Left kidney (tissue), 2 donors: ENCODE measurements around the gene MRPL9. TPM values are rescaled to one million over a fixed set of nuclear protein-coding genes. Genes with fewer than 3 reads are reported as not detected.

Source experiments
- DNase-seq: peaks from one replicate; pipeline ENCODE4 v3.0.0-alpha.2; 2013
- polyA plus RNA-seq: library from polyadenylated mRNA; unstranded; fragments of 120-200 nt; gene quantifications from one replicate; pipeline ENCODE4 v1.2.1, GENCODE V29; 2013; ENCODE audit not compliant: insufficient read length

Gene MRPL9
- polyA plus RNA-seq, 1 donor, result 124 TPM

- no peak for DNase-seq
Measured at GRCh38 chr1:151714820-151715725, 48.2 kb downstream of the MRPL9 start.

DNA sequence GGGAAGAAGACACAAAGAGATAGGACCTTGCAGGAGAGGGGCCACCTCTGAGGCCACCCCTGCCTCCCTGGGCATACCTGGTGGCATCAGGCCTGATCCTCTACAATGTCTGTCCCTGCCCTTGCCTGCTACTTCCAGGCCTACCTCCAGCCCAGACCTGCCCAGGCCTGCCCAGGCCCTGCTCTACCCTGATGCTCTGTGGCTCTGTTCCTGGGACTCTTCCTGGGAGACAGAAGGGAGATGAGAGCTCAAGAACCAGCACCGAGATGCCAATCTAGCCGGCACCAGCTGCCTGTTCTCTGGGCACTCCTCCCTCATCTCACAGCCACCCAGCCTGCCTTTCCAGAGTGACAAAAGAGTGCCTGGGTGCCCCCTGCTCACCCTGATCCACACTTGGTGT is 49.4 kb downstream of the MRPL9 start:
- no peak for DNase-seq

- DNase-seq, result no peak
Measured at GRCh38 chr1:151713044-151713443, 50.3 kb downstream of the MRPL9 start.

- no peak for DNase-seq
Measured at GRCh38 chr1:151711951-151712350, 51.3 kb downstream of the MRPL9 start.

- no peak for DNase-seq
Measured at GRCh38 chr1:151711044-151711800, 52.1 kb downstream of the MRPL9 start.

DNA sequence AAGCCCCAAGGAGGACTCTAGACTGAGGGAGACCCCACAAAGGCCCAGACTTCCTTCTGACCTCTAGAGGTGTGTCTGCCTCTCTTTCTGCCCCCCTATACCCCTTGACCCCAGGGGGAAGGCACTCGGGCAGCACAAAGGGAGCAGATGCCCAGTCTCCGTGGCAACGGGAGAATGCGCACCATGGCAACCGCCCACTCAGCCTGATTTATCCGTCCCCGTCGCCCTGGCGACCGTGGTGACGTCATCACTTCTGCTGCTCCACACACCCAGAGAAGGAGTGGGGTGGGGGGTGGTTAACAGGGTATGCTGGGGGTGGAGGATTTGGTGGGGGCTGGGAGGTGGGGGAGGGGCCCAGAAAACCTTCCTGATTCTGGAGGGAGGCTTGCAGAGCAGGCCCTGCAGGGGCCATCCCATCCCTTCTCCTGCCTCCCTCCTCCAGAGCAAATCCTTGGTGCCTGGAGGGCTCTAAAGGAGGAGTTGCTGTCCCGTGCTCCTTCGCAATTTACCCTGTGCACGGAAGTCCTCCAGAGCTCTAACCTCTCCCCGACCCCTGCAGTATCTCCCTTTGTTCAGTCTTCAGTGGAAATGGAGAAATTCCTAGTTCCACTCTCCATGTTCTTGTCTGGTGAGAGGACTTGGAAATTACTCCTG is 53.0 kb downstream of the MRPL9 start:
- DNase-seq, result no peak

Other genes starting within 250 kb of the MRPL9 start
- gene TUFT1, start 223.2 kb downstream of the MRPL9 start, polyA plus RNA-seq, result 10.5 TPM
- gene SNX27, start 151.4 kb downstream of the MRPL9 start, polyA plus RNA-seq, result 29.5 TPM
- 0.33 TPM for gene CELF3, start 46.7 kb downstream of the MRPL9 start, polyA plus RNA-seq
- gene RIIAD1, start 42.0 kb downstream of the MRPL9 start, polyA plus RNA-seq, result 0.43 TPM
- gene TDRKH, start 27.0 kb upstream of the MRPL9 start, polyA plus RNA-seq, result 8.8 TPM
- gene LINGO4, start 41.9 kb upstream of the MRPL9 start, polyA plus RNA-seq, result not detected
- gene RORC, start 68.3 kb upstream of the MRPL9 start, polyA plus RNA-seq, result 0.80 TPM
- 0.20 TPM for gene C2CD4D, start 76.3 kb upstream of the MRPL9 start, polyA plus RNA-seq
- 0.52 TPM for gene THEM5, start 90.2 kb upstream of the MRPL9 start, polyA plus RNA-seq
- 56.3 TPM for gene THEM4, start 146.0 kb upstream of the MRPL9 start, polyA plus RNA-seq
- 190 TPM for gene S100A10, start 230.4 kb upstream of the MRPL9 start, polyA plus RNA-seq